SK-N-SH (cell line): ENCODE results near the gene DTX3L.

Experiments
- CHD2 ChIP-seq: fragments of 150-350 bp; IDR thresholded peaks from 2 replicates; pipeline ENCODE4 v1.6.1; 2018; ENCODE audit warnings: low read length; ENCODE audit not compliant: partially characterized antibody
- CTCF ChIP-seq: fragments of 200-600 bp; sonication (generic); IDR thresholded peaks from 2 replicates; pipeline ENCODE4 v1.6.1; 2017; ENCODE audit warnings: antibody characterized with exemption, mild to moderate bottlenecking, moderate library complexity
- EP300 ChIP-seq, 2 experiments: IDR thresholded peaks; 2 replicates each; pipeline versions ENCODE4 v1.4.0 to v1.6.1; 2012; ENCODE audit warnings: borderline replicate concordance in 1 of 2, low read depth in 1 of 2, low read length in 1 of 2
- FOSL2 ChIP-seq: IDR thresholded peaks from 2 replicates; pipeline ENCODE4 v1.4.0; 2012; ENCODE audit warnings: low read depth, mild to moderate bottlenecking, moderate library complexity, borderline replicate concordance
- GABPA ChIP-seq: IDR thresholded peaks from 2 replicates; pipeline ENCODE4 v1.4.0; 2012; ENCODE audit warnings: low read depth, mild to moderate bottlenecking
- MAX ChIP-seq: IDR thresholded peaks from 2 replicates; pipeline ENCODE4 v1.4.0; 2012; ENCODE audit warnings: low read depth
- MXI1 ChIP-seq: IDR thresholded peaks from 2 replicates; pipeline ENCODE4 v1.6.1; 2012; ENCODE audit warnings: mild to moderate bottlenecking, low read depth, low read length, improper control_type of control experiment
- POLR2AphosphoS5 ChIP-seq: IDR thresholded peaks from 2 replicates; pipeline ENCODE4 v1.6.1; 2012; ENCODE audit warnings: low read depth, low read length
- REST ChIP-seq: IDR thresholded peaks from 2 replicates; pipeline ENCODE4 v1.6.1; 2012; ENCODE audit warnings: mild to moderate bottlenecking, low read depth, low read length, moderate library complexity
- TAF1 ChIP-seq: IDR thresholded peaks from 2 replicates; pipeline ENCODE4 v1.6.1; 2012; ENCODE audit warnings: low read depth, mild to moderate bottlenecking, low read length, moderate library complexity, borderline replicate concordance
- USF2 ChIP-seq: fragments of 150-350 bp; IDR thresholded peaks from 2 replicates; pipeline ENCODE4 v1.6.1; 2017; ENCODE audit warnings: antibody characterized with exemption, low read length, low read depth, borderline replicate concordance
- ZBTB33 ChIP-seq: IDR thresholded peaks from 2 replicates; pipeline ENCODE4 v1.4.0; 2012; ENCODE audit warnings: low read depth, borderline replicate concordance

- TF ChIP-seq CHD2 (no peak), ZBTB33 (no peak), MAX (no peak), CTCF (no peak), GABPA (no peak), POLR2AphosphoS5 (no peak), USF2 (no peak), REST (no peak), EP300 (IDR thresholded peaks at IDR 0.05; ENCODE audit: borderline replicate concordance in 1 of 2, low read depth in 1 of 2, low read length in 1 of 2) (no peak), FOSL2 (no peak), TAF1 (no peak), MXI1 (no peak)
These were observed 22.8 kb downstream of the DTX3L start for GRCh38 chr3:122586773-122587485.
